HG02852 (cell line): ENCODE results near the gene UQCR10.

Source experiments
- ATAC-seq: cut with Tn5 transposase; IDR thresholded peaks from one replicate; pipeline ENCODE4 v1.9.1; 2021; ENCODE audit warnings: mild to moderate bottlenecking, moderate library complexity; ENCODE audit not compliant: unreplicated experiment

UQCR10 gene

DNA sequence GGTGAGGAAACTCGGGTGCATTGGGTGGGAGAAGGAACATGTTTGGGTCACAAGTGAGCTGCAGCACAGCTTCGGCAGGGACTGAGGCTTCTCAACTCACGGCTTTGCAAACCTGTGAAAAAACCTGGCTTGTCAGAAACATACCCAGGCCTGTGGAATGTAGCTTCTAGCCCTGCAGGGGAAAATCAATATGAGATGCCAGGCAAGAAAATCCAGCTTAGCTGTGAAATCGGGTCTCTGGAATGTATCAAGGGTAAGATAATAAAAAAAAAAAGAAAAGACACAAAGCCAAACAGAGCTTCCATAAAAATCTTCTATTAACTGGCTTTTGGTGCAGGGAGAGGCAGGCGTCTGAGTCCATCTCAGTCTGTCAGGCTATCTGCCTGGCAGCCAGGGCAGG, 28.5 kb downstream of the UQCR10 start:
- ATAC-seq, result no peak

DNA sequence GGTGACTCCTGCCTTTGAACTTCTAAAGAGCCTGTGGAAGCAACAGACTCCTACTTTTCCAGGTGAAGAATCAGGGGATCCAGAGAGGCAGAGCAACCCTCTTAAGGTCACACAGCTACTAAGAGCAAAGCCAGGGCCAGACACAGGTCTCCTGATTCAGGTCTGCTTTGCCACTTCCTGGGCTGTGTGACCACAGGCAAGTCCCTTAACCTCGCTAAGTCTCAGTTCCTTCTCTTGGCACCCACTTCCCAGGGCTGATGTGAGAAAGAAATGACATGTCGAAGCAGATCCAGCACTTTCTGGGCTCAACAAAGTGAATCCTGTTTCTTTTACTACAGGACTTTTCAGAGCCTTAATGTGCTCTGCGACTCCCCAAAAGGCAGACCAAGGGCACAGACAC, 30.2 kb downstream of the UQCR10 start:
- no peak for ATAC-seq

DNA sequence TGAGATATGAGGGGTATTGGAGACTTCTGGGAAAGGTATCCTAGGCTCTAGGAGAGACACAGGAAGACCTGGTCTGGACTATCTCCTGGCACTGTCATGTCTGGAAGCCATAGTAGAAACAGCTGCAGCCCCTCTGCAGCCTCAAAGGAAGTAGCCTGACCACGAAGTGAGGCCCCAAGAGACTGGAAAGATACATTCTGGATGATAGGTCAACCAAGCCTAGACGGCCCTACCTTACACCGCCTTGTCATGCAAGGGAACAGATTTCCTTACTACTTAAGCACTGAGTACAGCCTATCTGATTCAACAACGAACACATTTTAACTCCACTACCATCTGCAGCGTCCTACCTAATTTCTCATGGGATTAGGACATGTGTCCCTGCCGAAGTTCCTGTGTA, 31.1 kb downstream of the UQCR10 start:
- no peak for ATAC-seq

DNA sequence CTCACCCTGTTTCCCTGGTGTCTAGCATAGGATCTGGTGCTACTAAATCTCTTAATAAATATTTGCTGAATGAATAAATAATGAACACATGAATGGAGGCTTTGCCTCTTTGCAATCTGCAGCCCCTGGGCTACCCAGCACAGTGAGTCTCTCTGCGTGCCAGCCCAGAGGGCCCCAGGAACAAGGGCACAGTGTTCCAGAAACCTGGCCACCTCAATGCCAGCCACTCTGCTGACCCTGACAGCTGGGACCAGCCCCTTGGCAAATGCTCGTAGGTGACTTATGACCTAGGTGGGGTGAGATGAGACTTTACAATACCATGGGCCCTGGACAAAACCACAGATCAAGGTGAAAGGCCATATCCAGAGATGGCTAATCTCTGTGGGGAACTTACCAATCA, 31.6 kb downstream of the UQCR10 start:
- no peak for ATAC-seq

DNA sequence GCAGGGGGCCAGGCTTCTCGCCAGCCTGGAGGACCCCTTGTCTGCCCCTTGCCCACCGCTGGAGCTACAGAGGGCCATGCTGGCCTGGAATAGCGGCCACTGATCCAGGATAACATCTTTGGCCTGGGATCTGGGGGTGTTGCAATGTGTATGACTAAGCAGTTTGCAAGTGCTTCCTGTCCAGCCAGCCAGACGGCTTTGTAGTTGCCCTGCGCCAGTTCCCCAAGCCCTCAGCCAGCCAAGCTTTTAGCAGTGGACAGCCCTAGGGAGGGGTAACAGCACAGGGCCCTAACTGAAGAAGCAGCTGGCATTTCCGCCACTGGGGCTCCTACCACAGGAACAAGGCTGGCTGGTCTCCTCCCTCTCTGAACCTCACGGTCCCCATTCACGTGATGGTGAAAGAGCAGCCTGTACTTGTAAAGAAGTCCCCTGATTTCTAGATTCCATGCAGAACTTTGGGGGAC, 32.1 kb downstream of the UQCR10 start:
- no peak for ATAC-seq

DNA sequence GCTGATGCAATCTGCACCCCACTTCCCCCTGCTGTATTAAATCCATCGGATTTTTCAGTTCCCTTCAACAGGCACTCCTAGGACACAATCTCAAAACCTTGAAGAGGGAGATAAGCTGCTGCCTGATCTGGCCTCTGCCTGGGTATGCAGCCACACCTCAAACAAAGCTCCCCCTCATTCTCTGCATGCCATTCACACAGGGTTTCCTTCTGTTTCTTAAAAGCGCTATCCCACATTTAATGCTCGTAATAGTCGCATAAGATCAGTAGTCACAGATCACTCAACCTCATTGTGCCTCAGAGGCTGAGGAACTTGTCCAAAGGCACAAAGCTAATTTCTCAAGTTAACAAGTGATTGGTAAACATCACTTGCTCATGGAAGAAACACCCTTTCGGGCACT, 34.0 kb downstream of the UQCR10 start:
- no peak for ATAC-seq

DNA sequence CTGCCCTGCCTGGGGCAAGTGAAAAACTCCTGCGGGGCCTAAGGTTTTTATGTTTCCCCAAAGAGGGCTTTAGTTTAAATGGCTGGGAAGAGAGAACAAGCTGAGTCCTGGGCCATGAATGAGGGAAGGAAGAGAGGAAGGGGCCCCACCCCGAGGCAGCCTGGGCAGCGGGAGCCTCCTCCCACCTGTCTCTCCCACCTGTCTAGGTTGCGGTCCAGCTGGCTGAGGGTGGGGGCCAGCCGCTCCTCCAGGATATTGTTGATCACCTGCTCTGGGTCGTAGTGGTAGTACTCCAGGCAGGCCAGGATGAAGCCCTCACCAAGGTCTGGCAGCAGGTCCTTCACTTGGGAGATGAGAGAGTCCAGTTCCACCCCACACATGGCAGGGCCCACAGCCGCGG, 34.6 kb downstream of the UQCR10 start:
- ATAC-seq, result no peak

DNA sequence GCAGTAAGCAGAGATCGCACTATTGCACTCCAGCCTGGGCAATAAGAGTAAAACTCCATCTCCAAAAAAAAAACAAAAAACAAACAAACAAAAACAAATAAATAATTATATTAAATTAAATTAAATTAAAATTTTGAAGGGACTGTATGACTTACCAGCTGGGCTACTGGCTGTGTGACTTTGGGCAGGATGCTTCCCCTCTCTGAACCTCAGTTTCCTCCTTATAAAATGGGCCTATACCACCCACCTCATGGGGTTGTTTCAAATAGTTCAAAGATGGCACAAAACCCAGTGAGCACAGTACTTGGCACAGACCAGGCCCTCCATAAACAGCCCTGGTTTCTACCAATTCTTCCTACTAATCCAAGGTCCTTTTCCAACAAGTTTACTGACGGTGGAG, 36.0 kb downstream of the UQCR10 start:
- ATAC-seq, result no peak

DNA sequence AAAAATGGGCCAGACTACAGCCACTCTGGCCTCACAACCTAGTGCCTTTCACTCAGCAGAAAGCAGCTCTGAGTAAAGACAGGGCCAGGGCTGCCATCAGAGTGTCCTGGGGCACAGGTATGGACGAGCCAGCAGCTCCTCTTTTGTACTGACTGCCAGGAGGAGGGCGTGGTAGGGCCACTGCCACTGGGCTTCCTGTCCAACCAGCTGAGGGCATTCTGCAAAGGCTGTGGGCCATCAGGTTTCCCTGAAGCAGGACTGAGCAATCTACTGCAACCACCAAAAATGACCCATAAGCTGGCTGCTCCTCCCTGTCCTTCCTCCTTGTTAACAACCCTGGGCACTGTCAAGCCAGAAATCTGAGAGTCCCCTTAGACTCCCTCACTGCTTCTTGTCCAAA, 37.8 kb downstream of the UQCR10 start:
- ATAC-seq, result no peak

DNA sequence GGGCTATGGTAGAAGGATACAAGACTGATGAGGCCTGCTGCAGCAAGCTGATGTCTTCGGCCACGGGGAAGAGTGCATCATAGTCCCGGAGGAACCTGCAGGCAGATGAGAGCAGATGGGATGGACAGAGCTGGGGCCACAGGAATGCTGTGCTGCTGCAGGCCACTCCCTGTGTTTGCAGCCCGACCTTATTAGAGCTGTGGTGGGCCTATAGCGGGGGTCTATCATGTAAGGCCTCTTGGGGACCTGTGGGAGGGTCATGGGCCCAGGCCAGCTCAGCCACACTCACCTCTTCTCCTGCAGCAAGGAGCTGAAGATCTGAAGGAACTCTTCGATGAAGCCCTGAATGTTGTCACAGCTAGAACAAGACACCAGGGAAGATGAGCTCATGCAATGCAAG, 39.0 kb downstream of the UQCR10 start:
- ATAC-seq, result no peak

DNA sequence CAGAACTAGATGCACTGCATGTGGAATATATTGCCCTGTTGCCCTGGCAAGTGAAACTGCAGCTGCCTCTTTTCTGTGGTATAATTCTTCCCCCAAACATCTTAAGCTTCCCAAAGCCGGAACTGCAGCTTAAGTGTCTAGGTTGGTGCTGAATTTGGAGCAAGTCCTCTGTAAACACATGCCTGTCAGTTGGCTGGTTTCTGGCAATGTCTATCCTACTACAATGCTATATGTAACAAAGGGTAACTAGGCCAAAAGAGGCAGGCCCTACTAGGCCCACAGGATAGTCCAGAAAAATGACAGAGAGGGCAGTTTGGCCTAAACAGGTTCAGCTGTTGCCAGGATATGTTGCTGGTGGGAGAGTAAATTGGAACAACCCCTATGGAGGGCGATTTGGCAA, 43.0 kb downstream of the UQCR10 start:
- no peak for ATAC-seq

DNA sequence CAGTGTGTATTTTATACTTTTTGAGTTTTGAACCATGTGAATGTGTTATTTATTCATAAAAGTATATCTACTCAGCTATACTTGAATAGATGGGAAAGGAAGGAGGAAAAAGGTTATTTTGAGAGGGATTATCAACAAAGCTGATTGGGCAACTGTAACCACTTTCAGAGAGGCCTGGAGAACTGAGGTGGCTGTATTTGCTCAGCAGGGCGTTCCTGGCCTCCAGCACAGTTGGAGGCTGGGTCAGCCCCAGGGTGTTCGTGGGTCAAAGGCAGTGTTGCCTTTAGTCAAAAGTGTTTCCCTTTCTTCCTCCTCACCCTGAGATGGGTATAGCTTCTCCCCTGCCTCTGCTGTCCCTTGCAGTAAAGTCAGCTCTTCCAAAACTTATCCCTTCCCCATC, 44.2 kb downstream of the UQCR10 start:
- ATAC-seq, result no peak

DNA sequence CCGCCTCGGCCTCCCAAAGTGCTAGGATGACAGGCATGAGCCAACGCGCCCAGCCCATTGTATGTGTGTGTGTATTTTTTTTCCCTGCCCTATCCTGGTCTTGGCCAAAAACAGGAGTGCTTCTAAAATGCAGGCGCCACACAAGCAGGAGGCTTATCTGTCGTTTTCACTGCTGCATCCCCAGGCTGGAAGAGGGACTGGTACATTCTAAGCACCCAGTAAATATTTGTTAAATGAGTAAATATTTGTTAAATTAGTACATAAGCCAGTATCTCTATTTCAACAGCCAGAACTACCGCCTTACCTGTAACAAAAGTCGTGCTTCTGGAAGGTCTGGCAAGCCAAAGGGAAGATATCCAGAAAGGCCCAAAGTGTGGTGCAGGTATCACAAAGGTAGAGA, 46.0 kb downstream of the UQCR10 start:
- no peak for ATAC-seq

DNA sequence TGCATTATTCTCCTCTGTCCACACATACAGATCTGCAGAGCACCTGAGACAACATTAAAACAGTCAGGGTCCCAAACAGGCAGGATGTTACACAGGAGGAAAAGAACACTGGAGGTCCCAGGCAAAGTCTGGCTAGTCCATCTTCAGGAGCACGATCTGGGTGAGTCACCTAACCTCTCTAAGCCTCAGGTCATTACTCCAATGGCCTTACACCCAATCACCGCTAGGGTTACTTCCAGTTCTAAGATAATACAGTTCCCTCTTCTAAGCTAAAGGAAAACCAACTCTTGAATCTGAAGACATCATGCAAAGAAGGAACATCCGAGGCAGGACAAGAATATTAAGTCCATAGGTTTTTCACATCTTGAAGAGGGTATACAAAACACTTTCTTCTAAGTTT, 46.4 kb downstream of the UQCR10 start:
- no peak for ATAC-seq

DNA sequence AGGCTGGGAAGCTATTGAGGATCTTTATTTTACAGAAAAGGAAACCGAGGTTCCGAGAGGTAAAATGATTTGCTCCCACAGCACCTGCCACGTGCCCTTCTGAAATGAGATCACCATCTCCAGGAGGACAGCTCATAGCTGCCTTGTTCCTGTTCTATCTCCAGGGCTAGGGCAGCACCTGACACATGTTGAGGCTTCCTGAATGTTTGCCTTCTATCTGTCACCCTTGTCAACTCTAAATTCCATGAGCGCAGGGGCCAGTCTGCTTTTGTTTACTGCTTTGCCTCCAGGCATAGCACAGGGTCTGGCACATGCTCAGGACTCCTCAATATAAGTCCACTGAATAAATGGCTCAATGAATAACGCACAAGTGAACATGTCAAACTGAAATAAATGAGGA, 46.8 kb downstream of the UQCR10 start:
- ATAC-seq, result no peak

DNA sequence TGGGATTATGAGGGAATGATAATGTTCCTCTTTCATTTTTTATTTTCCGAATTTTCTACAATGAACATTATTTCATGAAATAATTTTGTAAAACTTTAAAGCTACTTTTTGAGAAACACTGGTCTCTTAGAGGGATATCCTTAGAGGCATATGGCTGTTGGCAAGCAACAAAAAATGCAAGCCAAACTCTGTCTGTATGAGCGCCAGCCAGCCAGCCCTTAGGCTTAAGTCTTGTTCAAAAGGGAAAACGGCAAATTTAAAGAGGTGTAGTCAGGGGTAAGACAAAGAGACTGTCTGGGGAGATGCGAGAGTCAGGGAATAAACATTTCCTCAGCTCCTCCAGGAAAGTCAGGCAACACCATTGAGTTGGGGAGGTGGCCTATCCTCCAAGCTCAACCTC, 48.4 kb downstream of the UQCR10 start:
- no peak for ATAC-seq

DNA sequence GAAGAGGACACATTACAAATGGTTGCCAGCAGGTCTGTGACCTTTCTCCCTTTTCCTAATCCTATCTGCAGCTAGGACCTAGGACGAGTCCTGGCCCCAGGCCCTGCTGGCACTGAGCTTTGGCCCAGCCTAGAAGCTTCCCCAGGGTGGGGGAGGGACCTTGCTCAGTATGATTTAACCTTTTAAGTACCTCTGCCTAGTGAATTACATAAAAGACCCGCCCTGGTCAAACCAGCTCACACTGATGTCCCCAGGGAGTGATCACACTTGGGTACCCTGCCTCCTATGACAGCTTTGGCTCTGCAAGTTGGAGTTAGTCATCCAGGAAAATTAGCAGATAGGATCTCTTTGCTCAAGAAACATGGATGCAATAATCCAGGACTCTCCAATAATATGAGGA, 49.0 kb downstream of the UQCR10 start:
- no peak for ATAC-seq

DNA sequence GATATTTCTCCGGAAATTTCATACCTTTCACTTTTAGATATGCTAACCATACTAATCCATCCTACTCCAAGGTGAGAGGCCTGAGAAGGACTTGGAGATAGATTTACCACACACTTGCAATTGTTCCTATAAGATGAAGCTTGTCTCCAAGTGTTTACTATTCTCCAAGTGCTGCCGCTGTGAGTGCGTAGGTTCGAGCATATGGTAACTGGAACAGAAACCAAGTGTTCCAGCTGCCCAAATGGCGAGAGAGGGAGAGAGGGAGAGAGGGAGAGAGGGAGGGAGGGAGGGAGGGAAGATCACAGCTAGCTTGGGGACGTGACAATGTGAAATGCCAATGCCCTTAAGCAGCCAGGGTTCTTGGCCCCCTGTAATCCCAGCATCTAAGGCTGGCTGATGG, 49.4 kb downstream of the UQCR10 start:
- ATAC-seq, result no peak

DNA sequence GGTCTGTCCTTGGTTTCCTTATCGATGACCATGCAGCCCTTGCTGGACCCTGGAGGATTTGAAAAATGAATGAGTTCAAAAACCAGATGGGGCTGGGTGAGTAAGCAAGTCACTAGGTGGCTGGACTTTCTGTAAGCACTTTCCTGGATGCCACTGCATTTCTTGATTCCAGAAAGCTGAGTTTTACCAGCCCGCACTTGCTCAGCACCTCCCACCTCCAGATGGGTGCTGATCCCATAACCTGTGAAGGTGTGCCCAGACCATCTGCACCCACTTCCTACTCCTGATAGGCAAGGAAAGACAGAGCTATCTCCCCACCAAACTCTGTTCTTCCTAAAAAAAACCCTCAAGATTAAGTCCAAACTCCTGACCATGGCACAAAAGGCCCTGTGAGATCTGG, 49.8 kb downstream of the UQCR10 start:
- no peak for ATAC-seq

DNA sequence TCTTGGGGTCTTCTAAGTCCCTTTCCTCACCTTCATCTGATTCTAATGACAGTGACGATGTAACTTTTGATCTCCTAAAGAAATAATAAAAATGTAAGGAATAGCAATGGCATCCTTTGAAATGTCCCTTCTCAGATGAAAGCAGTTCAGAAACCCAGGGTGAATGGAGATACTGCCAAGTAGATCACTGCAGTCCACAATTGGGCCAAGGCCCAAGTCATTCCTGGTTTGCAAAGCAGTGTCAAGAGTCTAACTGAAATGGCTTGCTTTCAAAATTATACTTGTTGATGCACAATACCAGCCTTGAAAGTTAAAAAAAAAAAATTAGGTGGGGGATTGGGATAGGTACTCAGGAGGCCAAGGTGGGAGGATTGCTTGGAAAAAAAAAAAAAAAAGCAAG, 50.6 kb downstream of the UQCR10 start:
- ATAC-seq, result no peak

DNA sequence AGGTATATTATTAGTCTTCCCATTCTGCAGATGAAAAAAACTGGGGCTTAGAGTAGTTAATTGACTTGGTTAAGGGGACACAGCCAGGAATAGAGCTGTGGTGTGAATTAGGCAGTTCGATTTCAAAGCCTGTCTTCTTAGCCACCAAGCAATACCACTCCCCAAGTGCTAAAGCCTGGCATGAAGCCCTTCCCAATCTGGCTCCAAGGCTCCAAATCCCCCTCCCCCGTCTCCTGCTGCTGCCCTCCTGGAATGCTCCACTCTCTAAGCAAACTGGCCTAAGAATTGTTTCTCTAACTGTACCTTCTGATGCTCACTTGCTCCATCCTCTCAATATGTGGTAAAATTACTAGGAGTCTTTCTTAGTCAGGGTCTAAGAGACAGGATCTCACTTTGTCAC, 52.3 kb downstream of the UQCR10 start:
- ATAC-seq, result no peak
